CD14-positive monocyte (primary cell): Measurements from ENCODE around the gene TSPAN18. TPM values are rescaled to one million over a fixed set of nuclear protein-coding genes. Genes with fewer than 3 reads are reported as not detected.

Experiments used
- DNase-seq, 3 donors: peaks; one replicate each; pipeline ENCODE4 v3.0.0-alpha.2; 2011 to 2022
- H2AFZ ChIP-seq: 2 replicates; pipeline ENCODE4 v1.6.0; 2012; ENCODE audit warnings: mild to moderate bottlenecking, low read depth, low read length, inconsistent platforms; ENCODE audit not compliant: insufficient read depth, poor library complexity, severe bottlenecking
- H3K27ac ChIP-seq, 2 donors: 1 replicate in 1 of 2; 2 replicates in 1 of 2; pipeline ENCODE4 v1.5.1; 2012 to 2013; ENCODE audit warnings: low read length in 2 of 2, control low read depth in 1 of 2, inconsistent platforms in 1 of 2, low read depth in 1 of 2, mild to moderate bottlenecking in 1 of 2
- H3K27me3 ChIP-seq, 2 donors: one replicate each; pipeline versions ENCODE4 v1.6.0 to v1.6.1; 2011 to 2013; ENCODE audit warnings: low read length in 2 of 2; ENCODE audit not compliant: control insufficient read depth in 2 of 2, insufficient read depth in 2 of 2
- H3K36me3 ChIP-seq, 2 donors: replicated peaks in 1 of 2; 1 replicate in 1 of 2; 2 replicates in 1 of 2; pipeline versions ENCODE4 v1.5.1 to v1.6.1; 2012 to 2013; ENCODE audit warnings: low read length in 2 of 2, control low read depth in 1 of 2, inconsistent platforms in 1 of 2, mild to moderate bottlenecking in 1 of 2; ENCODE audit not compliant: insufficient read depth in 2 of 2, control insufficient read depth in 1 of 2
- H3K4me1 ChIP-seq, 2 donors: 1 replicate in 1 of 2; 2 replicates in 1 of 2; pipeline versions ENCODE4 v1.5.1 to v1.6.1; 2012 to 2013; ENCODE audit warnings: low read length in 2 of 2, control low read depth in 1 of 2, inconsistent platforms in 1 of 2, mild to moderate bottlenecking in 1 of 2, moderate library complexity in 1 of 2; ENCODE audit not compliant: insufficient read depth in 2 of 2, control insufficient read depth in 1 of 2
- H3K4me2 ChIP-seq: replicated peaks from 2 replicates; pipeline ENCODE3; 2012; ENCODE audit warnings: low read length, moderate library complexity, mild to moderate bottlenecking; ENCODE audit not compliant: poor library complexity, severe bottlenecking; ENCODE audit errors: extremely low read depth
- H3K4me3 ChIP-seq, 3 experiments: fragments of 200-600 bp in 1 of 3; sonication (generic) in 1 of 3; replicated peaks in 1 of 3; 1 replicate in 2 of 3; 2 replicates in 1 of 3; pipeline ENCODE4 v1.5.1; 2011 to 2013; ENCODE audit warnings: low read length in 3 of 3, mild to moderate bottlenecking in 3 of 3, control low read depth in 2 of 3, low read depth in 2 of 3, inconsistent platforms in 1 of 3, moderate library complexity in 1 of 3
- H3K79me2 ChIP-seq: 2 replicates; pipeline ENCODE4 v1.6.0; 2012; ENCODE audit warnings: mild to moderate bottlenecking, control low read depth, inconsistent platforms, low read length, moderate library complexity; ENCODE audit not compliant: insufficient read depth
- H3K9ac ChIP-seq: 2 replicates; pipeline ENCODE4 v1.6.0; 2017; ENCODE audit warnings: low read length, mild to moderate bottlenecking; ENCODE audit not compliant: insufficient read depth, poor library complexity, severe bottlenecking
- H3K9me3 ChIP-seq, 2 donors: replicated peaks in 1 of 2; 1 replicate in 1 of 2; 2 replicates in 1 of 2; pipeline versions ENCODE4 v1.5.1 to v1.6.1; 2012 to 2013; ENCODE audit warnings: low read length in 2 of 2, control low read depth in 1 of 2; ENCODE audit not compliant: control insufficient read depth in 1 of 2, insufficient read depth in 1 of 2
- H4K20me1 ChIP-seq: 2 replicates; pipeline ENCODE4 v1.6.0; 2012; ENCODE audit warnings: mild to moderate bottlenecking, low read length, control low read depth, moderate library complexity; ENCODE audit not compliant: insufficient read depth
- H3K27ac Mint-ChIP-seq, 7 donors: one replicate each; pipeline ENCODE4 v1.8.0; 2020; ENCODE audit warnings: mild to moderate bottlenecking in 7 of 7, mixed read lengths in 7 of 7, moderate library complexity in 6 of 7, inconsistent platforms in 2 of 7
- H3K27me3 Mint-ChIP-seq, 3 donors: one replicate each; pipeline ENCODE4 v1.8.0; 2021 to 2022; ENCODE audit warnings: low read depth in 3 of 3, mild to moderate bottlenecking in 3 of 3, mixed read lengths in 3 of 3, moderate library complexity in 3 of 3, inconsistent platforms in 1 of 3
- H3K36me3 Mint-ChIP-seq, 2 donors: one replicate each; pipeline ENCODE4 v1.8.0; 2020; ENCODE audit warnings: mixed read lengths in 2 of 2, inconsistent platforms in 1 of 2, mild to moderate bottlenecking in 1 of 2
- H3K4me1 Mint-ChIP-seq: one replicate; pipeline ENCODE4 v1.8.0; 2020; ENCODE audit warnings: mild to moderate bottlenecking, mixed read lengths
- H3K4me3 Mint-ChIP-seq, 2 donors: one replicate each; pipeline ENCODE4 v1.8.0; 2020; ENCODE audit warnings: mild to moderate bottlenecking in 2 of 2, mixed read lengths in 2 of 2, moderate library complexity in 1 of 2
- H3K9me3 Mint-ChIP-seq, 7 donors: one replicate each; pipeline ENCODE4 v1.8.0; 2020 to 2022; ENCODE audit warnings: mixed read lengths in 7 of 7, mild to moderate bottlenecking in 6 of 7, moderate library complexity in 6 of 7, inconsistent platforms in 2 of 7
- WGBS: methylation state at CpG from one replicate; pipeline ENCODE4 v1.1.5; 2013; ENCODE audit warnings: missing lambda C conversion rate; ENCODE audit not compliant: insufficient coverage; 5-methylcytosine and 5-hydroxymethylcytosine counted together
- intact Hi-C, 2 donors: fragments of 100-400 bp; cut with micrococcal nuclease; formaldehyde crosslinking; loops; one replicate each; pipeline versions ENCODE4 v1.15.0 to v1.15.1; 2023
- polyA plus RNA-seq, 3 donors: library from polyadenylated mRNA; depleted of rRNA in 1 of 3; unstranded in 2 of 3; stranded (reverse) in 1 of 3; fragments of 300-500 nt in 2 of 3; fragments of >200 nt in 1 of 3; fragmentation: Illumina TruSeq in 2 of 3; gene quantifications; 1 replicate in 2 of 3; 2 replicates in 1 of 3; pipeline ENCODE4 v1.2.3, GENCODE V29; 2012 to 2021
- TF ChIP-seq, protein P1 (sequence below): fragments of 200-600 bp; IDR thresholded peaks from one replicate; pipeline ENCODE4 v1.8.0; 2022; ENCODE audit warnings: antibody characterized with exemption, mild to moderate bottlenecking

TSPAN18 gene
- polyA plus RNA-seq, 3 donors: not detected

DNA sequence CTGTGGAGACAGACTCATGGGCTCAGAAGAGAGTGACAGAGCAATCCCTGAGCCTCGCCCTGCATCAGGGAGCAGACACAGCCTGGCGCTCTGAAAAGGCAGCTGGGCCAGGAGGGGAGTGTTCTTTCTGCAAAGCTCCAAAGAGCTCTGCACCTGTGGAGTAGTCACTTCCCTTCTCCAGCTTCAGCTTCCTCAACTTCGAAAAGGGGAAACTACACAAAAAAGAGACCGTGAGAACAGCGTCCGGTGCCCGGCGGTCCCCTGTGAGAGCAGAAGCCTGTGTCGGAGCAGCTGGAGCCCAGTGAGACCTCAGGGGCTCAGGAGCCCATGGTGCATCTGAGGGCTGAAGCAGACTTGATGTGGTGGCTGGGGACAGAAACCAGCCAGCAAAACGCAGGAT, 188.9 kb downstream of the TSPAN18 start:
- Mint-ChIP-seq H3K27ac (peak overlapping the region in 5 of 7 donors; percentile 19 to 74 (median 41)), H3K27me3 (peaks cover 14 to 30% (median 21%) of the 10 kb centered on the region in 3 donors), H3K36me3 (no peaks in the 10 kb centered on the region), H3K4me1 (peaks cover 20% of the 10 kb centered on the region), H3K9me3 (peaks cover 0 to 2% (median 0%) of the 10 kb centered on the region in 7 donors), H3K4me3 (peak overlapping the region in 1 of 2 donors; percentile 75)
- intact Hi-C loops: loop anchor here in 1 of 2 donors (10.0 kb wide), 2 partner anchors 351 to 631 kb away; partner anchors contain the start of gene CD82
- 3% methylated on average over 10 of the region's 10 CpGs for WGBS
- Histone ChIP-seq H3K4me3 (peak overlapping the region in 1 of 3 experiments; percentile 29), H3K9ac (peak overlapping the region; percentile 27), H3K4me1 (peaks cover 20 to 22% of the 10 kb centered on the region in 2 donors), H3K9me3 (no peaks in the 10 kb centered on the region), H3K4me2 (peak overlapping the region; percentile 27), H4K20me1 (no peaks in the 10 kb centered on the region), H3K27me3 (peaks cover 0 to 9% of the 10 kb centered on the region in 2 donors), H3K79me2 (no peaks in the 10 kb centered on the region), H3K36me3 (no peaks in the 10 kb centered on the region), H3K27ac (peak overlapping the region; percentile 13 to 37), H2AFZ (no peak overlapping the region)
- TF ChIP-seq, protein P1, sequence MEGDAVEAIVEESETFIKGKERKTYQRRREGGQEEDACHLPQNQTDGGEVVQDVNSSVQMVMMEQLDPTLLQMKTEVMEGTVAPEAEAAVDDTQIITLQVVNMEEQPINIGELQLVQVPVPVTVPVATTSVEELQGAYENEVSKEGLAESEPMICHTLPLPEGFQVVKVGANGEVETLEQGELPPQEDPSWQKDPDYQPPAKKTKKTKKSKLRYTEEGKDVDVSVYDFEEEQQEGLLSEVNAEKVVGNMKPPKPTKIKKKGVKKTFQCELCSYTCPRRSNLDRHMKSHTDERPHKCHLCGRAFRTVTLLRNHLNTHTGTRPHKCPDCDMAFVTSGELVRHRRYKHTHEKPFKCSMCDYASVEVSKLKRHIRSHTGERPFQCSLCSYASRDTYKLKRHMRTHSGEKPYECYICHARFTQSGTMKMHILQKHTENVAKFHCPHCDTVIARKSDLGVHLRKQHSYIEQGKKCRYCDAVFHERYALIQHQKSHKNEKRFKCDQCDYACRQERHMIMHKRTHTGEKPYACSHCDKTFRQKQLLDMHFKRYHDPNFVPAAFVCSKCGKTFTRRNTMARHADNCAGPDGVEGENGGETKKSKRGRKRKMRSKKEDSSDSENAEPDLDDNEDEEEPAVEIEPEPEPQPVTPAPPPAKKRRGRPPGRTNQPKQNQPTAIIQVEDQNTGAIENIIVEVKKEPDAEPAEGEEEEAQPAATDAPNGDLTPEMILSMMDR: no peak
- peak; percentile 61 to 83 (median 72) for DNase-seq

DNA sequence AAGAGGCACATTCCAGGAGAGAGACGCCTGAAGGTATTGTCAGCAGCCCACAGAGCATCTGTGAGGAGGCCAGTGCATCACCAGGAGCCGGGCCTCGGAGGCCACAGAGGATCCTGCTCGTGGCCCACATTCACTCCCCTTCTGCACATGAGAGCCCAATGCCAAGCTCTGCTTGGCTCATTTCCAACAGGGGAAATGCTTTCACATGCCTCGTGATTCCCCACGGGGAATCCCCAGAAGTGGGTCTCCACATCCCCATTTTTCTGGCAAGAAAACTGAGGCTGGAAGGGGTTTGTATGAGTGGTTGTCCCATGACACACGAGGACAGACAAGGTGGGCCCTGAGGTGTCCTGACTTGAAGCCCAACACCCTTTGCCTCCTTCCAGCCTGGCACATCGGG, 189.6 kb downstream of the TSPAN18 start:
- Histone ChIP-seq H3K9me3 (no peaks in the 10 kb centered on the region), H3K36me3 (no peaks in the 10 kb centered on the region), H3K9ac (peak overlapping the region; percentile 27), H3K27me3 (peaks cover 0 to 9% of the 10 kb centered on the region in 2 donors), H4K20me1 (no peaks in the 10 kb centered on the region), H3K79me2 (no peaks in the 10 kb centered on the region), H3K4me1 (peaks cover 20 to 22% of the 10 kb centered on the region in 2 donors), H3K27ac (peak overlapping the region; percentile 13 to 37), H3K4me3 (peak overlapping the region in 1 of 3 experiments; percentile 29), H2AFZ (no peak overlapping the region), H3K4me2 (peak overlapping the region; percentile 27)
- intact Hi-C loops: loop anchor here in 1 of 2 donors (10.0 kb wide), 2 partner anchors 352 to 632 kb away; partner anchors contain the start of gene CD82
- Mint-ChIP-seq H3K4me1 (peaks cover 20% of the 10 kb centered on the region), H3K36me3 (no peaks in the 10 kb centered on the region), H3K9me3 (peaks cover 0 to 2% (median 0%) of the 10 kb centered on the region in 7 donors), H3K27ac (peak overlapping the region in 4 of 7 donors; percentile 58 to 83 (median 76)), H3K27me3 (peaks cover 12 to 30% (median 23%) of the 10 kb centered on the region in 3 donors), H3K4me3 (peak overlapping the region in 1 of 2 donors; percentile 75)
- DNase-seq: peak; percentile 42 to 84 (median 66)
- 75% methylated on average over 4 of the region's 8 CpGs for WGBS
- TF ChIP-seq, protein P1: no peak
